Thoracic aorta (tissue), 2 donors: ENCODE data around the gene SDC3. TPM values are rescaled to one million over a fixed set of nuclear protein-coding genes. Genes with fewer than 3 reads are reported as not detected.

Source experiments
- ATAC-seq: fragments of 150-250 bp; one replicate; pipeline ENCODE4 v1.8.0; 2017; ENCODE audit warnings: low read depth; ENCODE audit not compliant: insufficient number of reproducible peaks, low FRiP score
- DNase-seq: peaks from one replicate; pipeline ENCODE4 v3.0.0-alpha.2; 2020; ENCODE audit warnings: low spot score
- H3K27ac ChIP-seq, 2 donors: fragments of 200-600 bp; sonication (generic); 1 replicate in 1 of 2; 2 replicates in 1 of 2; pipeline ENCODE4 v1.5.1; 2016; ENCODE audit warnings: mild to moderate bottlenecking in 2 of 2, moderate library complexity in 2 of 2
- H3K27me3 ChIP-seq: fragments of 200-600 bp; sonication (generic); replicated peaks from 2 replicates; pipeline ENCODE4 v1.6.0; 2016; ENCODE audit warnings: mild to moderate bottlenecking; ENCODE audit not compliant: insufficient read depth
- H3K36me3 ChIP-seq: fragments of 200-600 bp; sonication (generic); one replicate; pipeline ENCODE4 v1.5.1; 2016
- H3K4me1 ChIP-seq, 2 donors: fragments of 200-600 bp; sonication (generic); 1 replicate in 1 of 2; 2 replicates in 1 of 2; pipeline versions ENCODE4 v1.5.1 to v1.6.0; 2016; ENCODE audit warnings: low read depth in 2 of 2, mild to moderate bottlenecking in 1 of 2; ENCODE audit not compliant: control insufficient read depth in 1 of 2
- H3K4me3 ChIP-seq: fragments of 200-600 bp; sonication (generic); 2 replicates; pipeline ENCODE4 v1.5.1; 2016; ENCODE audit warnings: mild to moderate bottlenecking
- H3K9me3 ChIP-seq: fragments of 200-600 bp; sonication (generic); 2 replicates; pipeline ENCODE4 v1.5.1; 2016
- CTCF ChIP-seq: fragments of 200-600 bp; sonication (generic); IDR thresholded peaks from one replicate; pipeline ENCODE4 v1.5.1; 2019; ENCODE audit warnings: antibody characterized with exemption
- total RNA-seq, 2 donors: library from RNA; depleted of rRNA; stranded (reverse); fragments of >200 nt; gene quantifications; one replicate each; pipeline versions ENCODE4 v1.1.0 to v1.2.3, GENCODE V29; 2016

SDC3 gene
- total RNA-seq, 2 donors from 2014 or later = 51.6 to 75.4 TPM

- ATAC-seq (no peak), DNase-seq (no peak)
- Histone ChIP-seq H3K4me1 (no peaks in the 10 kb centered on the region), H3K27ac (no peak overlapping the region), H3K9me3 (no peaks in the 10 kb centered on the region), H3K4me3 (no peak overlapping the region), H3K27me3 (no peaks in the 10 kb centered on the region), H3K36me3 (no peaks in the 10 kb centered on the region)
- TF ChIP-seq CTCF = no peak
Observed at GRCh38 chr1:30840904-30841598, 67.5 kb downstream of the SDC3 start.

- Histone ChIP-seq H3K4me1 (no peaks in the 10 kb centered on the region), H3K4me3 (no peak overlapping the region), H3K27ac (no peak overlapping the region), H3K36me3 (no peaks in the 10 kb centered on the region), H3K27me3 (no peaks in the 10 kb centered on the region), H3K9me3 (no peaks in the 10 kb centered on the region)
- DNase-seq = no peak
- no peak for TF ChIP-seq CTCF
- no peak for ATAC-seq
Observed at GRCh38 chr1:30839827-30840359, 68.7 kb downstream of the SDC3 start.

GRCh38 chr1:30838996-30839395 lies 69.6 kb downstream of the SDC3 start:
- no peak for TF ChIP-seq CTCF
- no peak for ATAC-seq
- H3K9me3 ChIP-seq = no peaks in the 10 kb centered on the region
- no peaks in the 10 kb centered on the region for H3K36me3 ChIP-seq
- no peak overlapping the region for H3K27ac ChIP-seq
- H3K27me3 ChIP-seq = no peaks in the 10 kb centered on the region
- no peaks in the 10 kb centered on the region for H3K4me1 ChIP-seq
- no peak for DNase-seq
- no peak overlapping the region for H3K4me3 ChIP-seq

GRCh38 chr1:30837653-30838052 lies 70.9 kb downstream of the SDC3 start:
- DNase-seq = no peak
- Histone ChIP-seq H3K4me3 (no peak overlapping the region), H3K27ac (no peak overlapping the region), H3K36me3 (no peaks in the 10 kb centered on the region), H3K27me3 (no peaks in the 10 kb centered on the region), H3K9me3 (no peaks in the 10 kb centered on the region), H3K4me1 (no peaks in the 10 kb centered on the region)
- TF ChIP-seq CTCF = no peak
- ATAC-seq = no peak

GRCh38 chr1:30834253-30834652 lies 74.3 kb downstream of the SDC3 start:
- Histone ChIP-seq H3K36me3 (no peaks in the 10 kb centered on the region), H3K9me3 (no peaks in the 10 kb centered on the region), H3K27me3 (no peaks in the 10 kb centered on the region), H3K4me1 (peaks cover 0 to under 1% of the 10 kb centered on the region in 2 donors), H3K27ac (no peak overlapping the region), H3K4me3 (no peak overlapping the region)
- DNase-seq (no peak), ATAC-seq (no peak)
- TF ChIP-seq CTCF = no peak
